GM21381 (cell line): Measurements from ENCODE around the gene LRMDA.

ENCODE experiments used
- ATAC-seq: cut with Tn5 transposase; IDR thresholded peaks from one replicate; pipeline ENCODE4 v1.9.1; 2021; ENCODE audit warnings: mild to moderate bottlenecking, moderate library complexity; ENCODE audit not compliant: unreplicated experiment

The LRMDA gene

DNA sequence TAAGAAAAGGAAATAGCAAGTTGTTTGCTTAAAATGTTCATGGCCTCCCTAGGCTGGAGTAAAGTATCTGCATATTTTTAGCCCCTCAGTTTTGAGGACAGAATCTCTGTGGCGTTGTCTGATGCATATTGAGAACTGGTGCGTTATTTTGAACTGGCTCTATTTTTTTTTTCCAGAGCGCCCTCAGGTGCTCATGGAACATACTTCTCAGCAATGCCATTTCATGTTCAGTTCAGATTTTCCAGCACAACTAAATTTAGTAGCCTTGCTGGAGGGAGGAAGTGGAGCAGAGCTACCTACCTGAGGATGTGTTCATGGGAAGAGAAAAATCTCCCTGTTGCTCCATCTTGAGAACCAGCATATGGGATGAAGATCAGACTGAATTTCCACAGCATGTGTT is 870.5 kb downstream of the LRMDA start:
- ATAC-seq, result no peak

DNA sequence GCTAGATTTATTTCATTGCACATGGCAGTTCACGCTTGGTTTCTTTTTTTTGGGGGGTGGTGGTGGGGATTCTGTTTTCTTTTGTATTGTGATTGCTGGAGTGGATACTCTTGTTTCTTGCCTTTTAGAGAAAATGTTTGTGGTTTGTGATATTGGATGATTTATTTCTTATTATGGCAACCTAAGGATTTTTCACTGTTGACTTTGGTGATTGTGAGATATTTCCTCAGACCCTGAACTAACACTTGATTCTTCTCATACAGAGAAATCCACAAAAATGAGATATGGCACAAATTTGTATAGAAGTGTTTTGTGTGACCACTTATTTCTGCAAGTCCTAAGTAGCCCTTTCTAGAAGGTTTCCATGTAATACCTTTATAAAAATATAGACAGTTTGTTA is 871.1 kb downstream of the LRMDA start:
- ATAC-seq, result no peak

DNA sequence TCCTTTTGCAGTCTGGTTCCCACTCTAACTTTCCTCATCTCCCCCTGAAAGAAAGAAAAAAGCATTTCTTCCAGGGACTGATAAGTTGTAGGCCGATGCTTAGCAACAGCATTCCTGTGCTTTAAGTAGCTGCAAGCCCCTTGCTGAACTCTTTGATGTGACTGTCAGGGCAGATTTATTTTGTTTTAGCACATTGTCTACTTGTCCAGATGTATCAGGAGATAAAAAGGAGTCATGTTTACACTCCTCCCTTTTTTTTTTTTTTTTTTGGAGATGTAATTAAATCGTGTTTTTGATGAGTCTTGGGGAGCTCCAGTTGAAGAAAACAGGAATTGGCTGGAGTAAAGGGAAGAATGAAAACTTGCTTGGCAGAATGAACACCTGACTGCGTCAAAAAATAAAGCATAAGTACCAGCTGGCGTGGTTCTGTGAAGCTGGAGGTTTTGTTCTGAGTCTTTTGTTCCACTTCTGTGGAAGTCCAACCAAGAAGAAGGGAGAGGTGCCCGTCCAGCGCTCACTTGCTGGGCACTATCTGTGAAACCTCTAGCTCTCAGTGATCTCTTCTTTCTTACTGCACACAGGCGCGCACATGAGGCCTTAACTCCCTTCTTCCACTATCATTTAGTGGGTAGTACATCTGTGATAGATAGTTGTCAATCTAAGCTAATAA is 871.7 kb downstream of the LRMDA start:
- ATAC-seq, result no peak

DNA sequence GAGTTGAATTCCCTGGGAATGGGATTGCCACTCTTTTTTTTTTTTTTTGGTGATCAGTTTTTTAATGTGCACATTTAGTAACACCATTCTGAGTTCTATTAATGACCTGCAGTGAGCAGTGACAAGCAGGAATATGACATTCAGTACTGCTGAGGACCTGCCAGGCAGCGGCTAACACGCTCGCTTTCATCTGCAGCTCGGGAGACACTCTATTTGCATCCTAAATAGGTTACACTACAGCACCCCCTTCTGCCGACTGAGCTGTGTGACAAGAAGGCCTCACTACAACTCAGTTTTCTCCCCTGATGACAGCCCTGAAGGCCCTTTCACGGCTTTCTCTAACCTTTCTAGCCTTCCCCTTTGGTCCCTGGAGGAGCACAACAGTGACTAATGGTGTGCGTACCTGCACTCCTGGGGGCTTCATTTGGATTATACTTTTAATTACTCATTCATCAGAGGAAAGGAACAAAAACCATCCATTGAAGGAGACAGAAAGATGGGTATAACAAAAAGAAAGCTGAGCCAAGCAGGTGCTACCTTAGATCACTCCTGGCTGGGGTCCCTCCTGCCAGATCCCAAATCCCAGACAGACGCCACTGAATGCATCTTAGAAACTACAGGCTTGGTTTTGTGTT is 872.4 kb downstream of the LRMDA start:
- ATAC-seq, result no peak

DNA sequence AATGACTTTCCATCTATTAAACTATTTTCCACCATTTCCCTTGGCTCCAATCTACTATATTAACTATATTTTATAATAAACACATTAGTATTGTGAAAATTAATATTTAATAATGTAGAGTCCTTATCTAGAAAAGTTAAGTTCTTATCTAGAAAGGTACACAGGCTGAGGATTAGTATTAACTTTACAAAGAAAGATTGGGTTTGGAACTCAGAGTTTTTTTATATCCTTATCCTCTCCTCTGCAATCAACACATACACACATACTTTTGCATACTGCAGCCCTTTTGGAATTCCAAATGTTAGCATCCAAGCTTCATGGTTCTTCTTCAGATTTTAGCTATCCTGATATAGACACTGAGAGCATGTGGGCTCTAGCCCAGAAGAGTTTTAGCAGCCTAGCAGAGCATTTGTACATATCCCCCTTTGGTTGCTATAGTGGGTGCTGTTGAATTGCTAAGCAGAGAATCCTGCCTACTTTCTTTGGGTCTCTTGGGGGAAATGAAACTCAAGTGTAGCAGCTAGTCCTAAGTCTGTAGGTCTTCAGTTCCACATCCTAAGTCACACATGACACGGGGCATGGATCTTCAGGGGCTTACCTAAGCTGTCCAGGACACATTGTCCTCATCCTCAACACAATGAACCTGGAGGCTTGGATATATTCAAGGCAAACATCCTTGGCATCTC is 874.6 kb downstream of the LRMDA start:
- ATAC-seq, result no peak

DNA sequence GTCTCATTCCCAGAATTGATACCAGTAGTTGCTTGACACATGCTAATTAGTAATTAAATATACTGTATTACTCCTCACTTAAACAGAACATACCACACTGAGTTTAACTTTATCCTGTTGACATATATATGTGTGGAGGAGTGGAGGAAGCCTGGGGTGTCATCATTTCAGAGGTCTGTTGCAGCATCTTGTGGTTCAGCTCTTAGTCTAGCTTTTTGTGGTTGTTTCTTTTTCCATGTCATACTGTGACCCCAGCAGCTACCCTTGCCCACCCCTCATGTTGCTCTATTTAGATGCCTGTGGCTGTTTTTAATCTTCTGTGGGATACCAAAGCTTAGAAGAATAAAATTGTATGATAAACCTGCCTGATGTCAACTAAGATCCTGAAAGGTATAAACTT is 875.4 kb downstream of the LRMDA start:
- ATAC-seq, result no peak

DNA sequence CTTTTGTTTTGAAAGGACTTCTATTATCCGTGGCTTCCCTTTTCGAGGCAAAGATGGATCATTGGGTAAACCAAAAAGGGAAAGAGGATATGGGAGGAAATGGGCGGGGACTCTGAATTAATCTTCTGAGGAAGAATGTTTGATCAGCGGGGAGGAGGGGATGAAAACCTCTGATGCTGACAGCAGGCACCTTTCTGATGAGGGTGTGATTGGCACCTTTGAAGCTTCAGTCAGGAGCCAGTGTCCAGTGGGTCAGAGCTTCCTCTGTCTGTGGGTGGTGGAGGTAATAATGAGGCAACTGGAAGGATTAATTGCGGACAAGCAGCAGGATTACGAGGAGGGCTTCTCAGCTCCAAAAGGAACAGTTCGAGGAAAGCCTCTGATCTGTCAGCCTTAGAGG is 877.6 kb downstream of the LRMDA start:
- ATAC-seq, result no peak

DNA sequence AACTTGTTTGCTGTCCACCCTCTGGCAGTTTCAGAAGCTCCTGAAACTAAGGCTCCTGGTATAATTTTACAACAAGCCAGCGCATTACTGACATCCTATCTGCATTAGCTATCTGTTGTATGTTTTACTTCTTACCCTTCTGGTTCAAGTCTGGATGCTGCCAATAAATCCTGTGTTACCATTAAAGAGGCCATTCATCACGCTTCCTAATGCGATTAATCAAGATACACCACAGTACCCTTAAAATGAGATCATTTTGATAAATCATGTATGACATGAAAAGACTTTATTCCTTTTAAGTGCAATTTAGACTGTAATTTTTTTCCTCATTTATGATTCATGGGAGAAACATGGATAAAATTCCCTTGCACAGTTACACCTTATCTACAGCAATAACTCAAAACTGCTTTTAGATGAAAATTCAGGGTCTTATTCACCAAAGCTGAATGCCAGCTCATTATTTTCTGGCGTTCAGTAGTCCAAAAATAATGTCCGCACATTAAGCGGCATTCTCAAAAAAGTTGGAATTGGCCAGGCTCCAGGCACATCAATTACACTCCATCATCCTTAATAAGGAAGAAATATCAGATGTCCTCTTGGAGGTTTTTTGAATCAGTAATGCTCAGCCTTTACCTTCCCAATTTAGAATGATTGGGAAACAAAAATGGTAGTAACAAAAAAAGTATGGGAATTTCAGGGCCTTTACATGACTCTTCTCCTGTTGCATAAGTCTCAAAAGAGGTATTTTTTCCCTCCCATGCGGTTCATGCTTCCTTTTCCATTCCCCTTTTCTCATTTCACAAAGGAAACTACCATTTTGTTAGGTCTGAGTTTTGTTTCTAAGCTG is 878.5 kb downstream of the LRMDA start:
- no peak for ATAC-seq

DNA sequence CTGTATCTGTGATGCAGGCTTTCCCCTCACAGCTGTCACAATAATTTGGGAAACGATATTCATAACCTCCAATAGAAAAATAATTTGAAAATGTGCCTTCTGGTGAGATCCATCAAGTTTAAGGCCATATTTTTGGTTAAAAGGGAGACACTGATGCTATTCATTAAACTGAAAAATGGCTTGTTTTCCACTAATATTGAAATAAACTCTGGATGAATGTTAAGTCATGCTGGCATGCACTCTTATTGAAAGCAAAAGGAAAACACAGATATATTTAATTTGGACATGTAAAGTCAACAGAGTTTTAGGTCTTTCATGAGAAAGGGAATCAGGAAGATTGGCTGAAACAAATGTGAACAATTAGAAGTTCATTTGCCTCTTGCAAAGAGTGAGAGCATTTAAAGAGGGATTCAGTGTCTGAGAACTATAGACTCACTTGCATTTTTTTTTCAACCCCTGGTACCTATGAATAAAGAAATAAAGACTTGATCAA is 879.2 kb downstream of the LRMDA start:
- ATAC-seq, result no peak

DNA sequence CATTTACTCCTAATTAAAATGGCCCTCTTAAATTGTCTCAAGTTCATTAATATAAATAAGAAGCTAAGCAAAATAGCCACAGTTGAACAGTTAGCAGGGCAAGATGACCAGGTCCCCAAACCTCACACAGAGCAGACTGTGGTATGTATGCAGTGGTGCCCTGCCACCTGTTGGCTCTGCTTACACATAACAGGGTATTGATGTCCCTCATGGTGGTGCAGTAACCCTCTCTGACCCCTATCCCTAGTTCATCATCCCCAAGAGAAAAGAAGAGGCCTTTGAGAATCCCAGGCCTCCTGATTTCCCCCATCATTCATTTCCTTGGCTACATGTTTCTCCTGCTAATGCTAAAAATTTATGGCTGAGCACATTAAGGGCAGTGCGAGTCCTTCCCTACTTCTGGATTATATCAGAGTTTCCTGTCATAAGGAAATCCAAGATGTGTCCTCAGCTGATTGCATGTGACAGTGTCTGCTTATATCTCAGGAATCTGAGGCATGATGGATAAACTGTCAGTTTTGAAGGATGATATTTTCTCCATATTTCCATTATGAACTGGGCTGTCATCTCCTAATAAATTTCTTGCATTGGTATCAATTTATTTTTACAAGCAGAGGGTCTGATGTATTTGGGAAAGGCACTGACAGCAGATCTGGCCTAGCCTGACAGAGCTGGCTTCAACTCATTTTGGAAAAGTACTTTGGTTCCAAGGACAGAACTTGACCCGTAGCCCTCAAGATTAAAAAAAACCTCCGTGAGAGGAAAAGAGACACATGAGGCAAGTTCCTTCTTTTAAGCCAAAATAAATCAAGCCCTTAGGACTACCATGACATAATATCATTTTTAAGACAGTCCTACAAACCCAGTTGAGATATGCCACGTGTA is 880.6 kb downstream of the LRMDA start:
- ATAC-seq, result no peak

DNA sequence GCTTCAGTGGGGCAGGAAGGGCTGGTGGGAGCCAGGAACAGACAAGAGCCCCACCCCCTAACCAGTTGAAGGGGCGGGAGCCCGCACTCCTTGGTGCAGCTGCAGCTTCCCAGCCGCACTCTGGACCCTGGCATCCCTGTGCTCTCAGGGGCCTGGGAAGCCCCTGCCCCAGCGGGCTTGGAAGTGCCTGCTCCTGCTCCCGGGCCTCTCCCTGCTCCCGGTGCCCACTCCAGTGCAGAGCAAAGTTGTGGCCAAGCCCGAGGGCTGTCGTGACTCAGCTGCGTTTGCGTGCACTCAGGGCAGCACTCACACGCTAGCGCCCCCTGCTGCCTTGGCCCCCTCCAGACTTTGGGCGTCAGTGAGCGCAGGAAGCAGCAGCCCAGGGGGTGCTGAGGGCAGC is 883.8 kb downstream of the LRMDA start:
- no peak for ATAC-seq

DNA sequence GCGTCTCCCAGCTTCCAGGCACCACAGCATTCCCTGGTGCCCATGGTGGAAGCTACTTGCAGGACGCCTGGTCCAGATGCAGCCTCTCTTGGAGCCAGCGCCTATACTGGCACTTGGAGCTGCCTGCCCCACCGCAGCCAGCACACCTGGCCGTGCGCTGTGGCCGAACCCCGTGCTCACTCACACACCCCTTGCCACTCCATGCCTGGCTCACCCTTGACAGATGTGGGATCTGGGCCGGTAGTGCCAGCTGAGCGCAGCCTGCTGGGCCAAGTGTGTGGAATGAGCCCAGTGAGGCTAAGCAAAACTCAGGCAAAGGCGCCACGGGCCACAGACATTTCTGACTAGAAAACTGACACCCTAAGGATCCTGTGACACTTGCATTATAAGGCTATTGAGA is 884.8 kb downstream of the LRMDA start:
- no peak for ATAC-seq

DNA sequence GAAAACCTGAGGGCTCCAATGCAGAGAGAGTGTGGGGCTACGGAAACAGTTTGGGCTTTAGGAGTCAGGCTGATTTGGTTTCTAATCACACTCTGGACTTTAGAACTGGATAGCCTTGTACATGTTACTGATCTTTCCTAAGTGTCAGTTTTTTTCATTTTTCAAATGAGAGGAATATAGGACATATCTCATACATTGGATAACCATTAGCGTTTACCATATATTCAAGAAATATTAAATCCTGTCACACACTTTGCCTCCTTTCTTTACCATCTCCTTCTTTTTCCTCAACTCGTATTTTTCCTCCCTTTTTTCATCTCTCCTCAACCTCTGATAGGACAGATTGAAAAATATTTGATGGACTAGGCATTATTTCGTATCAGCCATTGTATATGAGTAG is 885.7 kb downstream of the LRMDA start:
- ATAC-seq, result no peak

DNA sequence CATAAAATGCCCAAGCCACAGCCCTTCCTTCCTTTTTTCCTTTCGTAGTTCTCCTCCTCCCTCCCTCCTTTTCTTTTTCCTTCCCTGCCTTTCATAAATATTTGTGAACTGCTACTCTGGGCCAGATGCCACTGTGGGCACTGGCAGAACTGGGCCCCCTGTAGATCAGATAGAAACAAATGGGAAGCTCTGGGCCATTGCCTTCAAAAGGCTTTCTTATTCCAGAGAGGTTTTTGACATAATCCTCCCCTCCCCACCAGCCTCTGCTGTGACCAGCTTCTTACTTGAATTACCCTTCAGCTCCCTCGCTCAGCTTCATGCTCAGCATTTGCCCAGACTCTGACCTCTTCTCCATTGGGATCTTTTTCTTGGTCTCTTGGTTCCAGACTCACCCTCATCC is 886.8 kb downstream of the LRMDA start:
- no peak for ATAC-seq

DNA sequence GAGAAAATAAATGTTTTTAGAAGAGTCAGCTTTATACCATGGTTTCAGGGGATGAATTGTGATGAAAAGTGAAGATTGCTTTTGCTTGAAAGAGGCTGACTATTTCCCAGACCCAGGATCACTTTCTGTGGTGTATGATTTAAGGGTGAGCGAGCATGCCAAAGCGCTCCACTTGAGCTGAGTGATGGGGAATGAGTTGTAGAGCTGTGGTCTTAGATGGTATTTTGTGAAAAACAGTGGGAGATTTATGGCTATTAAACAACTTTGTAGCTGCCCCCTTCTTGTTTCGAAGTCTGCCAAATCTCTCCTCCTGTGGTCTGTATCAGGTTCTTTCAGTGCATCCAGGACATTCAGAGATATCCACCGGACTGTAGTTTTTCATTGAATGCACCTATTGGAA is 888.2 kb downstream of the LRMDA start:
- no peak for ATAC-seq

DNA sequence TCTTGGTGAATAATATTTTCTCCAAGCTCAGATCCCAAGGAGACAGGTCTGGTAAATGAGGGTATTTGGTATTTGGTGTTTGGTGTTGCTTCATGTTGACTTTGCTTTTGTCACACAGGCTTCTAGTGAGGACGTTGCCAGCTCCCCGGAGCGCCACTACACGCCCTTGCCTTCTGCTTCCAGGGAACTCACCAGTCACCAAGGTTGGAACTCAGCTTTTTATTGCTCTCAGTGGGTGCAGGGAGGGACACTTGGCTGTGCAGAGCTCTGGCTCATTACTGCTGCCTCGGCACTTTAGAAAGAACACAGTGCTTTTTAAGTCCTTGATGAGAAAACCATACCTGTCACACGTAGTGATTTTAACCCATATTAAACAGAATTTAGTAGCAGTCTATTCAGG is 892.9 kb downstream of the LRMDA start:
- ATAC-seq, result no peak

DNA sequence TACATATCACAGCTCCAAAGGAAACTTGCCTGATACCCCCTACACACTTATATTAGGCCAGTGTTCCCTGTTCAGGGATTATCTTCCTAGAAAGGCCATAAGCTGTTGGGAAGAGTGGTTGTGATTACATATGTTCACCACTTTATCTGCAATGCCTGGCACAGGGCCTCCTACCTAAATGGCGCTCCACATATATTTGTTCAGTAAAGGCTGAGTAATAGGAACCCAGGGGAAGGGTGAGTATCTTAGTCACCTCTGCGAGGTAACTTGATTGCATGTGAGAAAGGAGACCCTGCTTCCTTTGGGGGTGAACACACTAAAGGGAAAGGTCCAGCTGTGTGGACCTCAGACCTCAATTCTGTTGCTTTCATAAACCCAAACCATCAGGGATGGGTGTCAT is 896.0 kb downstream of the LRMDA start:
- ATAC-seq, result no peak

DNA sequence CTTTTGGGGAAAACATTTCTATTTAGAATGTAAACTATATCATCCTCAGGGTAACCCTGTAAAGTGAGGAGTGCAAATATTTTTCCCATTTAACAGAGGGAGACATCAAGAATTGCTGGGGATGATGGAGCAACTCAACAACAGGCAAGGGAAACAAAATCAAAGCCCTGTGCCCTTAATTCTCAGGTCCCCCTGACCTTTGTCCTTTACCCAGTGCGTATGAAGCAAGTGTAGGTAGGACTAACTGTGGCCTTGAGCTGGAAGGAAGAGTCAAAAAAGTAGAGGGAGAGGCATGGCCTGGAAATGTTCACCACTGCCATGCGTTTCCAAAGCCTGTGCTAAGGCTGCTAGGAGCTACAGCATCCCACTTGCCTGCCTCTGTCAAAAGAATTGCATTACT is 896.9 kb downstream of the LRMDA start:
- ATAC-seq, result no peak

DNA sequence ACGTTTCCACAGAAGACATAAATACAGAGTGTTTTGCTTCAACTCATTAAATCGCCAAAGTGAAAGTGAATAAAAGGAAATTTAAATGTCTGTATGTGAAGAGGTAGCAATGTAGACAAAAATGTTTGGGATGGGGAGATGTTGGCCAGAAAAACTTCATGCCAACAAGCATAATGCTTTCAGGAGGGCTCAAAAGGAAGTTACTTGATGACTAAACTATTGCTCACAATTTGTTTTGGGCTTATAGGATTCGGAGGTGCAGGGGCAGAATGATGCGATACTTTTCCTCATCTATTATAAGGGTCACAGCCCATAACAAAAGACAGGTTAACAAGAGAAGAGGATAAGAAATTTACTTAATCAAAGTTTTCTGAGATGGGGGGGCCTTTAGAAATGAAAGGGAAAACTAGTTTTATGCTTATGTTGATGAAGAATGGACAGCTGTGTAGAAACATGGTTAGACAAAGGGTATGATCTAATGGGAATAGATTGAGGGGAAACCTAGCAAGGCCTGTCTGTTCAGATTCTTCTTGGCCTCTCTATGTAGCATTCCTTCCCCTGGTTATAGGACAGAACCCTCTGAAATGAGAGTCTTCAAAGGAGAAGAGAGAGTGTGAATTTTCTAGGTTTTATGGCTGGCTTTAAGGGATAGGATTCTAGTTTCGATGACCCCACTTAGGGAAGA is 898.6 kb downstream of the LRMDA start:
- no peak for ATAC-seq

DNA sequence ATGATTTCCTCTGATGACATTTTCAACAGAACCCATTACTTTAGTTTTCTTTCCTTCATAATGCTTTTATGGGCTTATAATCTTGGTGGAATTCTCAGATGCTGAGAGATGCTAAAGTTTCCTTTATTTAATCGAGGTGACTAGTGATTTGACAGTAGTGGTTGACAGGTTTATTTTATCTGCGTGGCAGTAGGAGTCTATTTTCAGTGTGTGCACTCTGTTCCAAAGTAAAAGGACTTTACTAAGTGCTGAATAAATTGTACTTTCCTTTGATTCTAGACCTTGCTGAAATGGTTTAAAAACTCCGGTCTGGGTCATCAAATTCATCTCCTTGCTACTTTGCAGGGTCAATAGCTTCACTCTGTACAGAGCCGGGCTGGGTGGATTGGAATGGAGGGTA is 900.3 kb downstream of the LRMDA start:
- ATAC-seq, result no peak
